HCT116 (cell line): Measurements from ENCODE around the gene STH. TPM values are rescaled to one million over a fixed set of nuclear protein-coding genes. Genes with fewer than 3 reads are reported as not detected.

Experiments
- ATAC-seq: fragments of 200-7000 bp; cut with Tn5 transposase; 2 replicates; pipeline ENCODE4 v1.9.1; 2020; ENCODE audit warnings: mild to moderate bottlenecking, moderate library complexity
- BruUV-seq: library from RNA; stranded (reverse); fragments of 400-500 nt; replicated peaks from 2 replicates; lab custom pipeline; 2021; lab: Mats Ljungman, UMichigan
- CTCF ChIA-PET: fragments of 300-600 bp; sonication (Branson Sonifier 250); formaldehyde crosslinking; loops from one replicate; lab custom pipeline; 2021; ENCODE audit warnings: antibody characterized with exemption; lab: Charles Lee
- POLR2A ChIA-PET: fragments of 300-600, 350-600 bp; sonication (Branson Sonifier 250); formaldehyde crosslinking; loops from one replicate; lab custom pipeline; 2021; ENCODE audit warnings: antibody characterized with exemption; lab: Charles Lee
- RAD21 ChIA-PET, 2 experiments: fragments of 300-600 bp; sonication (Branson Sonifier 250); formaldehyde crosslinking; loops; one replicate each; lab custom pipeline; 2023; ENCODE audit warnings: low total read pairs in 2 of 2; ENCODE audit not compliant: uncharacterized antibody in 2 of 2, unreplicated experiment in 2 of 2, low non-redundant PET in 1 of 2; lab: Charles Lee
- DNase-seq: peaks from one replicate; pipeline ENCODE4 v3.0.0-alpha.2; 2010; ENCODE audit warnings: low read depth, low spot score
- H2AFZ ChIP-seq: fragments of 200-600 bp; shearing (Covaris generic), sonication (generic); 2 replicates; pipeline ENCODE4 v1.6.1; 2017; ENCODE audit warnings: low read depth, mixed run types, mixed read lengths, antibody characterized with exemption, low read length; ENCODE audit not compliant: poor library complexity, severe bottlenecking
- H3K27ac ChIP-seq: 2 replicates; pipeline ENCODE4 v1.5.1; 2012; ENCODE audit warnings: low read depth, low read length
- H3K27me3 ChIP-seq: fragments of 200-600 bp; sonication (generic); 2 replicates; pipeline ENCODE4 v1.6.1; 2016; ENCODE audit warnings: mixed run types, low read length, mixed read lengths; ENCODE audit not compliant: insufficient read depth
- H3K36me3 ChIP-seq, 2 experiments: fragments of 200-500 bp in 1 of 2; fragments of 200-600 bp in 1 of 2; sonication (Bioruptor generic) in 1 of 2; sonication (generic) in 1 of 2; 2 replicates each; pipeline versions ENCODE4 v1.5.1 to v1.6.1; 2014 to 2016; ENCODE audit warnings: low read length in 2 of 2, inconsistent platforms in 1 of 2, mixed read lengths in 1 of 2, mixed run types in 1 of 2; ENCODE audit not compliant: insufficient read depth in 2 of 2, control insufficient read depth in 1 of 2
- H3K4me1 ChIP-seq, 2 experiments: fragments of 200-600 bp in 1 of 2; sonication (generic) in 1 of 2; 2 replicates each; pipeline versions ENCODE4 v1.5.1 to v1.6.1; 2012 to 2017; ENCODE audit warnings: low read length in 2 of 2, inconsistent platforms in 1 of 2, mild to moderate bottlenecking in 1 of 2, mixed read lengths in 1 of 2, mixed run types in 1 of 2, moderate library complexity in 1 of 2; ENCODE audit not compliant: insufficient read depth in 2 of 2, control insufficient read depth in 1 of 2
- H3K4me2 ChIP-seq: fragments of 200-600 bp; sonication (generic); 2 replicates; pipeline ENCODE4 v1.6.1; 2017; ENCODE audit warnings: mixed run types, low read length, mixed read lengths
- H3K4me3 ChIP-seq, 2 experiments: fragments of 200-600 bp in 1 of 2; sonication (generic) in 1 of 2; replicated peaks in 1 of 2; 2 replicates each; pipeline ENCODE4 v1.5.1; 2011 to 2016; ENCODE audit warnings: low read length in 2 of 2, control low read depth in 1 of 2, low read depth in 1 of 2, mild to moderate bottlenecking in 1 of 2, mixed read lengths in 1 of 2, mixed run types in 1 of 2
- H3K79me2 ChIP-seq: fragments of 200-600 bp; sonication (generic); 2 replicates; pipeline ENCODE4 v1.6.1; 2017; ENCODE audit warnings: mild to moderate bottlenecking, mixed run types, low read length, moderate library complexity, mixed read lengths; ENCODE audit not compliant: insufficient read depth
- H3K9ac ChIP-seq: fragments of 200-600 bp; sonication (generic); 2 replicates; pipeline ENCODE4 v1.6.1; 2016; ENCODE audit warnings: low read length, mixed read lengths
- H3K9me2 ChIP-seq: fragments of 200-600 bp; sonication (generic), shearing (Covaris generic); 2 replicates; pipeline ENCODE4 v1.6.1; 2017; ENCODE audit warnings: mixed run types, mild to moderate bottlenecking, moderate library complexity; ENCODE audit not compliant: insufficient read depth
- H3K9me3 ChIP-seq, 2 experiments: fragments of 200-500 bp in 1 of 2; fragments of 200-600 bp in 1 of 2; sonication (Bioruptor generic) in 1 of 2; sonication (generic) in 1 of 2; 2 replicates each; pipeline ENCODE4 v1.6.1; 2014 to 2017; ENCODE audit warnings: low read length in 2 of 2, mixed read lengths in 2 of 2, inconsistent platforms in 1 of 2, low read depth in 1 of 2, mild to moderate bottlenecking in 1 of 2, mixed run types in 1 of 2, moderate library complexity in 1 of 2; ENCODE audit not compliant: control insufficient read depth in 1 of 2, insufficient read depth in 1 of 2
- H4K20me1 ChIP-seq: fragments of 200-600 bp; sonication (generic), shearing (Covaris generic); 2 replicates; pipeline ENCODE4 v1.6.1; 2017; ENCODE audit warnings: mixed run types, mild to moderate bottlenecking, moderate library complexity; ENCODE audit not compliant: insufficient read depth
- CBX3 ChIP-seq: IDR thresholded peaks from 2 replicates; pipeline ENCODE4 v1.6.1; 2012; ENCODE audit warnings: low read depth
- CEBPB ChIP-seq: IDR thresholded peaks from 2 replicates; pipeline ENCODE4 v1.6.1; 2012; ENCODE audit warnings: low read depth
- EGR1 ChIP-seq: IDR thresholded peaks from 2 replicates; pipeline ENCODE4 v1.6.1; 2012; ENCODE audit warnings: low read depth
- EZH2 ChIP-seq: fragments of 200-600 bp; sonication (generic); IDR thresholded peaks from 2 replicates; pipeline ENCODE4 v1.6.1; 2017; ENCODE audit warnings: antibody characterized with exemption, mixed run types
- EZH2phosphoT487 ChIP-seq: fragments of 200-600 bp; IDR thresholded peaks from 2 replicates; pipeline ENCODE4 v1.6.1; 2018; ENCODE audit warnings: antibody characterized with exemption, borderline replicate concordance
- JUND ChIP-seq: IDR thresholded peaks from 2 replicates; pipeline ENCODE4 v1.6.1; 2012
- POLR2A ChIP-seq: IDR thresholded peaks from 2 replicates; pipeline ENCODE4 v1.7.0; 2011; ENCODE audit warnings: borderline replicate concordance; ENCODE audit not compliant: insufficient read depth, insufficient read length; ENCODE audit errors: extremely low read depth
- RAD21 ChIP-seq: IDR thresholded peaks from 2 replicates; pipeline ENCODE4 v1.6.1; 2012; ENCODE audit warnings: low read depth, mild to moderate bottlenecking
- SP1 ChIP-seq: IDR thresholded peaks from 2 replicates; pipeline ENCODE4 v1.6.1; 2012; ENCODE audit warnings: low read depth
- SRF ChIP-seq: IDR thresholded peaks from 2 replicates; pipeline ENCODE4 v1.6.1; 2012; ENCODE audit warnings: low read depth
- ZNF274 ChIP-seq: fragments of 200-500 bp; sonication (Bioruptor generic); IDR thresholded peaks from 2 replicates; pipeline ENCODE4 v1.6.1; 2014; ENCODE audit warnings: mild to moderate bottlenecking, low read depth, low read length, inconsistent platforms
- intact Hi-C: fragments of 100-400 bp; cut with micrococcal nuclease; formaldehyde crosslinking; loops from 2 replicates; pipeline ENCODE4 v1.10.0; 2022
- total RNA-seq: library from RNA; stranded (reverse); gene quantifications from one replicate; pipeline ENCODE4 v1.2.1, GENCODE V29; 2021; ENCODE audit not compliant: unreplicated experiment
- TF ChIP-seq, protein P1 (sequence below): IDR thresholded peaks from 2 replicates; pipeline ENCODE4 v1.6.1; 2012
- TF ChIP-seq, protein P2 (sequence below): IDR thresholded peaks from 2 replicates; pipeline ENCODE4 v1.6.1; 2012; ENCODE audit warnings: low read depth

Gene STH
- total RNA-seq, 1 experiment from 2014 or later: not detected

DNA sequence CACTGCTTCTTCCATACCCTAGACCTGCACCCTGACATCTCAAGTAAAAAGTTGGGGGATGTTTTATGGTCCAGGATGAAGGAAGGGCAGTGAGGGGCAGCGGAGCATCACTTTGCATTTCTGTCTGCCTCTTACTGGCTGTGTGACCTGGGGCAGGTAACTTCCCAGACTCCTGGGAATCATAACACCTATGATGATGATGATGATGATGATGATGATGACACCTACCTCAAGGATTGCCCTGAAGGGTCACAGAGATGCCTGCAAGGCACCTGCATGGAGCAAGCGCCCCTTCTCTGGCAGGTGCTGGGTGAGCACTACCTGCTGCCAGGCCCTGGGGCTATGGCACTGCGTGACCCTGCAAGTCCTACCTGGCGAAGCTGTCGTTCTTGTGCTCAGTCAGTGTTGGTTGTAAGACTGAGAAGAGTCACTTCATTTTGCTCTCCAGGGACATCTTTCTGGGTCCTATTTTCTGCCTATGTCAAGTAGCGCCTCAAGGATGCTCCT is 46.2 kb upstream of the STH start:
- RAD21 ChIA-PET: no interaction called here
- peaks cover 24 to 50% of the 10 kb centered on the region in 2 experiments for H3K4me1 ChIP-seq
- BruUV-seq: no TSS peak
- no peak for TF ChIP-seq EGR1
- TF ChIP-seq RAD21: no peak
- TF ChIP-seq POLR2A: no peak
- TF ChIP-seq CEBPB: no peak
- TF ChIP-seq EZH2: no peak
- no peak overlapping the region for H2AFZ ChIP-seq
- H3K9me2 ChIP-seq: no peaks in the 10 kb centered on the region
- no peak overlapping the region for H3K9ac ChIP-seq
- H3K27ac ChIP-seq: no peak overlapping the region
- no peak for ATAC-seq
- no peak overlapping the region for H3K4me3 ChIP-seq
- no peak for DNase-seq
- no peaks in the 10 kb centered on the region for H3K27me3 ChIP-seq
- no peak overlapping the region for H3K4me2 ChIP-seq
- H3K9me3 ChIP-seq: no peaks in the 10 kb centered on the region
- no peaks in the 10 kb centered on the region for H3K36me3 ChIP-seq
- POLR2A ChIA-PET: no interaction called here
- CTCF ChIA-PET: no interaction called here
- H3K79me2 ChIP-seq: no peaks in the 10 kb centered on the region
- no peaks in the 10 kb centered on the region; the same call in 1 of the 2 replicates for H4K20me1 ChIP-seq
- intact Hi-C loops: no loop called here

DNA sequence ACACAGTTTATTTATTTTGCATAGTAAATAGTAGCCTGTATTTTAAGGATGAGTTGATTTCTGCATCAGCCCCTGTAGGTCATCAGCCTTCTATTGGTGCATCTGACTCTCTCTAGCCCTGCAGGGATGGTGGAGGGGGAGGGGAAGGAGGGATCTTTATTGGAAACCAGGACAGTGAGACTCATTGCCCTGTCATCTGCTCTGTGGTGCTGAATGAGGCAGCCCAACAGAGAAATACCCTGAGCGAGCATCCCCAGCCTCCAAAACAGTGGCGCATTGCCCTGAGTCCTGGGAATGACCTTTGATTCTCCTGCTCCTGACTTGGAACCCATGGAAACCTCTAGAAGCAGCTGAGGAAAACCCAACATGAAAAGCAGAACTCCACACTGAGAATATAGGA is 45.5 kb upstream of the STH start:
- intact Hi-C loops: no loop called here
- DNase-seq (no peak), ATAC-seq (no peak)
- no peak overlapping the region for H2AFZ ChIP-seq
- H3K9me3 ChIP-seq: no peaks in the 10 kb centered on the region
- no TSS peak for BruUV-seq
- no peak overlapping the region for H3K4me3 ChIP-seq
- H3K9ac ChIP-seq: no peak overlapping the region; the same call in 1 of the 2 replicates
- RAD21 ChIA-PET: no interaction called here
- CTCF ChIA-PET: no interaction called here
- POLR2A ChIA-PET: no interaction called here
- H3K4me2 ChIP-seq: no peak overlapping the region
- no peaks in the 10 kb centered on the region for H3K27me3 ChIP-seq
- no peaks in the 10 kb centered on the region for H3K9me2 ChIP-seq
- H3K36me3 ChIP-seq: no peaks in the 10 kb centered on the region
- no peaks in the 10 kb centered on the region; the same call in 1 of the 2 replicates for H4K20me1 ChIP-seq
- H3K79me2 ChIP-seq: no peaks in the 10 kb centered on the region
- H3K27ac ChIP-seq: no peak overlapping the region
- TF ChIP-seq ZNF274 (no peak), CBX3 (no peak), SP1 (no peak), RAD21 (no peak), EZH2 (no peak), EZH2phosphoT487 (no peak), CEBPB (no peak), SRF (no peak), JUND (no peak)
- TF ChIP-seq, protein P1, sequence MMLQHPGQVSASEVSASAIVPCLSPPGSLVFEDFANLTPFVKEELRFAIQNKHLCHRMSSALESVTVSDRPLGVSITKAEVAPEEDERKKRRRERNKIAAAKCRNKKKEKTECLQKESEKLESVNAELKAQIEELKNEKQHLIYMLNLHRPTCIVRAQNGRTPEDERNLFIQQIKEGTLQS: no peak
- TF ChIP-seq, protein P2, sequence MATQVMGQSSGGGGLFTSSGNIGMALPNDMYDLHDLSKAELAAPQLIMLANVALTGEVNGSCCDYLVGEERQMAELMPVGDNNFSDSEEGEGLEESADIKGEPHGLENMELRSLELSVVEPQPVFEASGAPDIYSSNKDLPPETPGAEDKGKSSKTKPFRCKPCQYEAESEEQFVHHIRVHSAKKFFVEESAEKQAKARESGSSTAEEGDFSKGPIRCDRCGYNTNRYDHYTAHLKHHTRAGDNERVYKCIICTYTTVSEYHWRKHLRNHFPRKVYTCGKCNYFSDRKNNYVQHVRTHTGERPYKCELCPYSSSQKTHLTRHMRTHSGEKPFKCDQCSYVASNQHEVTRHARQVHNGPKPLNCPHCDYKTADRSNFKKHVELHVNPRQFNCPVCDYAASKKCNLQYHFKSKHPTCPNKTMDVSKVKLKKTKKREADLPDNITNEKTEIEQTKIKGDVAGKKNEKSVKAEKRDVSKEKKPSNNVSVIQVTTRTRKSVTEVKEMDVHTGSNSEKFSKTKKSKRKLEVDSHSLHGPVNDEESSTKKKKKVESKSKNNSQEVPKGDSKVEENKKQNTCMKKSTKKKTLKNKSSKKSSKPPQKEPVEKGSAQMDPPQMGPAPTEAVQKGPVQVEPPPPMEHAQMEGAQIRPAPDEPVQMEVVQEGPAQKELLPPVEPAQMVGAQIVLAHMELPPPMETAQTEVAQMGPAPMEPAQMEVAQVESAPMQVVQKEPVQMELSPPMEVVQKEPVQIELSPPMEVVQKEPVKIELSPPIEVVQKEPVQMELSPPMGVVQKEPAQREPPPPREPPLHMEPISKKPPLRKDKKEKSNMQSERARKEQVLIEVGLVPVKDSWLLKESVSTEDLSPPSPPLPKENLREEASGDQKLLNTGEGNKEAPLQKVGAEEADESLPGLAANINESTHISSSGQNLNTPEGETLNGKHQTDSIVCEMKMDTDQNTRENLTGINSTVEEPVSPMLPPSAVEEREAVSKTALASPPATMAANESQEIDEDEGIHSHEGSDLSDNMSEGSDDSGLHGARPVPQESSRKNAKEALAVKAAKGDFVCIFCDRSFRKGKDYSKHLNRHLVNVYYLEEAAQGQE: no peak
- peaks cover 17 to 43% of the 10 kb centered on the region in 2 experiments for H3K4me1 ChIP-seq
